ENCODE results near the gene LCN12.
"Not testable (repeated sequence)": the region's sequence is repeated elsewhere in the genome, so short reads cannot be mapped to it uniquely, and the experiment has no call there.

Gene LCN12

GRCh38 chr9:137002646-137003041 lies 50.6 kb downstream of the LCN12 start:
- in situ Hi-C loops (cut with HindIII; ENCODE audit: low sequenced_read_pairs): no loop called here

DNA sequence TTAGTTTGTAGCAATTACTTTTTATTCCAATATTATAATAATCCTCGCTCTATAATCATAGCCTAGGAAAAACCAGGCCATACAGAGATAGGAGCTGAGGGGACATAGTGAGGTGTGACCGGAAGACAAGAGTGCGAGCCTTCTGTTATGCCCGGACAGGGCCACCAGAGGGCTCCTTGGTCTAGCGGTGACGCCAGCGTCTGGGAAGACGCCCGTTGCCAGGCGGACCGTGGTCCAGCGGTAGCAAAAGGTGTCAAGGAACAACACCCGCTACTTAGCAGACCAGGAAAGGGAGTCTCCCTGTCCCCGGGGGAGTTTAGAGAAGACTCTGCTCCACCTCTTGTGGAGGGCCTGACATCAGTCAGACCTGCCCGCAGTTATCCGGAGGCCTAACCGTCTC lies 52.2 kb downstream of the LCN12 start:
- in situ Hi-C loops (cut with HindIII; ENCODE audit: low sequenced_read_pairs): not testable (repeated sequence)

All from endothelial cell of hepatic sinusoid (primary cell).